ENCODE data around the gene TRPV4.

DNA sequence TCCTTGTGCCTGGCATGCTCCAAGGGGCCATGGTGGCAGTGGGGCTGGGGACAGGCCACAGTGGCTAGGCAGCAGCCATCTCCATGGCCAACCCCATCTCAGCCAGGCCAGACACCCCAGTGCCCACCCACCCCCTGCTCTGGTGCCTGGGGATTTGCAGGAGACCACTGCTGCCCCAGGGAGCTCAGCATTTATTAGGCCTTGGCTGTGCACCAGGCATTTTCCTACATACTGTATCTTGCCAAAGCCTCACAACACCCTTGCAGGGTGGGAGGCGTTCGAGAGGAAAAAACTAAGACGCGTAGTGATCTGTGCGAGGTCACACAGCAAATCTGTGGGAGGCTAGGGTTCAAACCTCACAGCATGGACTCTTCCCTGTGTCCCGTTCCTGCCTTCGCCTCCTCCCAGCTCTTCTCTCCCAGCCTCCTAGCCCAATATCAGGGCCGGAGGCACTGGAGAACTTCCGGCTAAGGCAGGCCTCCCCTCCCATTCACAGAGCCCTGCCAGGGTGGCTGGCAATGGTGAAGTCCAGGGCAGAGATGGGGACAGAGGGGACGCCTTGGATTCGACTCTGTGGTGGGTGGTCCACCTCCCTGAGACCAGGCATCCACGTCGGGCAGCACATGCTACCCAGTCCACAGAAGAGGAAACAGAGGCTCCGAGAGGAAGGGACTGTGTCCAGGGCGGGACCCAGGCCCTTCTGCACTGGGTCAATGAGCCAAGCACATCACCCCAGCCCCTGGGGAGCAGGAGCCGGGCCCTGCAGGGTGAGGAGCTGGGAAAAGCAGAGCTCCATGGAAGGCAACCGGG is 62.1 kb downstream of the TRPV4 start:
- TF ChIP-seq, protein P1, sequence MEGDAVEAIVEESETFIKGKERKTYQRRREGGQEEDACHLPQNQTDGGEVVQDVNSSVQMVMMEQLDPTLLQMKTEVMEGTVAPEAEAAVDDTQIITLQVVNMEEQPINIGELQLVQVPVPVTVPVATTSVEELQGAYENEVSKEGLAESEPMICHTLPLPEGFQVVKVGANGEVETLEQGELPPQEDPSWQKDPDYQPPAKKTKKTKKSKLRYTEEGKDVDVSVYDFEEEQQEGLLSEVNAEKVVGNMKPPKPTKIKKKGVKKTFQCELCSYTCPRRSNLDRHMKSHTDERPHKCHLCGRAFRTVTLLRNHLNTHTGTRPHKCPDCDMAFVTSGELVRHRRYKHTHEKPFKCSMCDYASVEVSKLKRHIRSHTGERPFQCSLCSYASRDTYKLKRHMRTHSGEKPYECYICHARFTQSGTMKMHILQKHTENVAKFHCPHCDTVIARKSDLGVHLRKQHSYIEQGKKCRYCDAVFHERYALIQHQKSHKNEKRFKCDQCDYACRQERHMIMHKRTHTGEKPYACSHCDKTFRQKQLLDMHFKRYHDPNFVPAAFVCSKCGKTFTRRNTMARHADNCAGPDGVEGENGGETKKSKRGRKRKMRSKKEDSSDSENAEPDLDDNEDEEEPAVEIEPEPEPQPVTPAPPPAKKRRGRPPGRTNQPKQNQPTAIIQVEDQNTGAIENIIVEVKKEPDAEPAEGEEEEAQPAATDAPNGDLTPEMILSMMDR (conservative IDR thresholded peaks at IDR 0.05), result no peak
- no peak for TF ChIP-seq EZH2 (IDR thresholded peaks at IDR 0.05; ENCODE audit: low read depth)

Measured in PC-9 (cell line).